Adrenal gland (tissue), 12 donors: ENCODE results near the gene NT5C3A. TPM values are rescaled to one million over a fixed set of nuclear protein-coding genes. Genes with fewer than 3 reads are reported as not detected.

Experiments
- DNase-seq, 7 donors: peaks; one replicate each; pipeline ENCODE4 v3.0.0-alpha.2; 2019 to 2020
- H3K27ac ChIP-seq, 5 donors: fragments of 200-600 bp; sonication (generic) in 4 of 5; 1 replicate in 3 of 5; 2 replicates in 2 of 5; pipeline versions ENCODE4 v1.5.1 to v1.8.0; 2016 to 2020; ENCODE audit warnings: mild to moderate bottlenecking in 1 of 5
- H3K27me3 ChIP-seq: fragments of 200-600 bp; 2 replicates; pipeline ENCODE4 v1.8.0; 2021
- H3K36me3 ChIP-seq, 2 donors: fragments of 200-600 bp; replicated peaks in 1 of 2; 1 replicate in 1 of 2; 2 replicates in 1 of 2; pipeline versions ENCODE4 v1.5.1 to v1.8.0; 2018 to 2022
- H3K4me1 ChIP-seq, 2 donors: fragments of 200-600 bp; replicated peaks in 1 of 2; 1 replicate in 1 of 2; 2 replicates in 1 of 2; pipeline versions ENCODE4 v1.5.1 to v1.8.0; 2018 to 2021
- H3K4me3 ChIP-seq, 4 donors: fragments of 200-600 bp; sonication (generic) in 3 of 4; one replicate each; pipeline ENCODE4 v1.5.1; 2016 to 2018
- H3K9me3 ChIP-seq, 3 donors: fragments of 200-600 bp; sonication (generic) in 1 of 3; replicated peaks in 1 of 3; 1 replicate in 2 of 3; 2 replicates in 1 of 3; pipeline versions ENCODE4 v1.5.1 to v1.8.0; 2016 to 2021
- POLR2A ChIP-seq, 2 donors: fragments of 450-650 bp; IDR thresholded peaks; one replicate each; pipeline ENCODE4 v1.6.1; 2017; ENCODE audit warnings: antibody characterized with exemption in 2 of 2, mild to moderate bottlenecking in 2 of 2, moderate library complexity in 1 of 2
- WGBS, 4 donors: extraction: QIAGEN DNeasy Blood & Tissue Kit in 2 of 4; methylation state at CpG; one replicate each; pipeline versions ENCODE4 v1.1.5 to v1.1.7; 2013 to 2017; 5-methylcytosine and 5-hydroxymethylcytosine counted together
- intact Hi-C, 2 donors: fragments of 100-400 bp; cut with DNase I; formaldehyde crosslinking; loops; one replicate each; pipeline versions ENCODE4 v1.14.1 to v1.15.0; 2022 to 2023
- polyA plus RNA-seq, 3 donors: library from polyadenylated mRNA; stranded (reverse); fragments of 200-250 nt in 2 of 3; fragments of 350-450 nt in 1 of 3; fragmentation: Illumina TruSeq in 1 of 3; extraction: RNeasy Lipid Tissue Mini Kit (QIAGEN cat#74804) in 1 of 3; gene quantifications; one replicate each; pipeline ENCODE4 v1.2.3, GENCODE V29; 2013 to 2014
- total RNA-seq, 9 donors: library from RNA; depleted of rRNA in 4 of 9; stranded (reverse); fragments of >200 nt in 4 of 9; fragments of 120-200 nt in 1 of 9; fragmentation: NEBNext Ultra II Directional in 1 of 9; extraction: Animal tissue kit (Norgen Biotek cat#: 25700) in 1 of 9; gene quantifications; one replicate each; pipeline versions ENCODE4 v1.1.0 to v1.2.4, GENCODE V29; 2013 to 2023
- TF ChIP-seq, protein P1 (sequence below), 6 experiments: fragments of 450-650 bp in 4 of 6; fragments of 200-600 bp in 2 of 6; sonication (generic) in 1 of 6; IDR thresholded peaks; 1 replicate in 5 of 6; 2 replicates in 1 of 6; pipeline versions ENCODE4 v1.5.1 to v1.8.0; 2016 to 2021; ENCODE audit warnings: antibody characterized with exemption in 6 of 6, mild to moderate bottlenecking in 2 of 6, moderate library complexity in 1 of 6
- donor health status: healthy with polysubstance abuse.
- donor health status: Bipolar disorder and iron deficiency.
- donor health status: DM: yes; HTN: yes; CAD: no.
- donor health status: DM: no; HTN: no; CAD: no.
- donor health status: DM: no; HTN: no; CAD: no.
- donor health status: DM: yes; HTN: yes; CAD: no.

The NT5C3A gene
- total and polyA plus RNA-seq, 12 donors, result 10.0 to 65.5 (median 22.6) TPM

DNA sequence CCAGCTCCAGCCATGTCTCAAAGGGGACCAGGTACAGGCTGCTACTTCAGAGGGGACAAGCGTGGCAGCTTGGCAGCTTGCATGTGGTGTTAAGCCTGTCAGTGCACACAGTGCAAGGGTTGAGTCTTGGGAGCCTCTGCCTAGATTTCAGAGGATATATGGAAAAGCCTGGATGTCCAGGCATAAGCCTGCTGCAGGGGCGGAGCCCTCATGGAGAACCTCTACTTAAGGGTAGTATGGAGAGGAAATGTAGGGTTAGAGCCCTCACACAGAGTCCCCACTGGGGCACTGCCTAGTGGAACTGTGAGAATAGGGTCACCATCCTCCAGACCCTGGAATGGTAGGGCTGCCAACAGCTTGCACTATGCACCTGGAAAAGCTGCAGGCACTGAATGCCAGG, 7.7 kb upstream of the NT5C3A start:
- Histone ChIP-seq H3K9me3 (peaks cover 0 to 14% (median 0%) of the 10 kb centered on the region in 3 donors), H3K27me3 (no peaks in the 10 kb centered on the region), H3K4me1 (peaks cover 0 to 4% of the 10 kb centered on the region in 2 donors), H3K4me3 (no peak overlapping the region), H3K36me3 (no peaks in the 10 kb centered on the region), H3K27ac (no peak overlapping the region)
- WGBS, 4 donors, result 98 to 100% (median 99%) methylated on average over 1 to 2 of the region's 2 CpGs
- TF ChIP-seq, protein P1, sequence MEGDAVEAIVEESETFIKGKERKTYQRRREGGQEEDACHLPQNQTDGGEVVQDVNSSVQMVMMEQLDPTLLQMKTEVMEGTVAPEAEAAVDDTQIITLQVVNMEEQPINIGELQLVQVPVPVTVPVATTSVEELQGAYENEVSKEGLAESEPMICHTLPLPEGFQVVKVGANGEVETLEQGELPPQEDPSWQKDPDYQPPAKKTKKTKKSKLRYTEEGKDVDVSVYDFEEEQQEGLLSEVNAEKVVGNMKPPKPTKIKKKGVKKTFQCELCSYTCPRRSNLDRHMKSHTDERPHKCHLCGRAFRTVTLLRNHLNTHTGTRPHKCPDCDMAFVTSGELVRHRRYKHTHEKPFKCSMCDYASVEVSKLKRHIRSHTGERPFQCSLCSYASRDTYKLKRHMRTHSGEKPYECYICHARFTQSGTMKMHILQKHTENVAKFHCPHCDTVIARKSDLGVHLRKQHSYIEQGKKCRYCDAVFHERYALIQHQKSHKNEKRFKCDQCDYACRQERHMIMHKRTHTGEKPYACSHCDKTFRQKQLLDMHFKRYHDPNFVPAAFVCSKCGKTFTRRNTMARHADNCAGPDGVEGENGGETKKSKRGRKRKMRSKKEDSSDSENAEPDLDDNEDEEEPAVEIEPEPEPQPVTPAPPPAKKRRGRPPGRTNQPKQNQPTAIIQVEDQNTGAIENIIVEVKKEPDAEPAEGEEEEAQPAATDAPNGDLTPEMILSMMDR (IDR thresholded peaks at IDR 0.05), result no peak
- no peak for TF ChIP-seq POLR2A (IDR thresholded peaks at IDR 0.05)
- DNase-seq, result no peak
- intact Hi-C loops, result no loop called here

DNA sequence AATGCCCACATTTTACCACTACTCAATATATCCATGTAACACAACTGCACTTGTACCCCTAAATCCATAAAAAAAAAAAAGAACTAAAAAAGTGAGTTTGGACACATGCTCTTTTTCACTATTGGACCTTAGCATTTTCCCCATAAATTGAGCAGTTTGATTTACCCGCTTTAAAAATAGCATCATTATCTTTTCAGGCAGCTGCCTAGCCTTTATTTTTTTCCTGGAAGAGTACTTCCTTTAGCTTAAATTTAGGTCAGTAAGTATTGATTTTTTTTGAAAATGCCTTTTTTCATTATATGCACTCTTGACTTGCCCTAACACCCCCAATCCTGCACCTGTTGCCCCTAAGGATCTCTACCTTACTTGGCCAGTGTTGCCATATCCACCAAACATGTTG, 5.3 kb upstream of the NT5C3A start:
- no peak for DNase-seq
- Histone ChIP-seq H3K4me3 (no peak overlapping the region), H3K27me3 (no peaks in the 10 kb centered on the region), H3K9me3 (peaks cover 0 to 14% (median 0%) of the 10 kb centered on the region in 3 donors), H3K4me1 (peaks cover 8 to 13% of the 10 kb centered on the region in 2 donors), H3K27ac (no peak overlapping the region), H3K36me3 (no peaks in the 10 kb centered on the region)
- intact Hi-C loops, result no loop called here
- TF ChIP-seq POLR2A (IDR thresholded peaks at IDR 0.05), result no peak
- TF ChIP-seq, protein P1 (IDR thresholded peaks at IDR 0.05), result no peak
- 41 to 53% (median 50%) methylated on average over 1 of the region's 1 CpG for WGBS, 4 donors

DNA sequence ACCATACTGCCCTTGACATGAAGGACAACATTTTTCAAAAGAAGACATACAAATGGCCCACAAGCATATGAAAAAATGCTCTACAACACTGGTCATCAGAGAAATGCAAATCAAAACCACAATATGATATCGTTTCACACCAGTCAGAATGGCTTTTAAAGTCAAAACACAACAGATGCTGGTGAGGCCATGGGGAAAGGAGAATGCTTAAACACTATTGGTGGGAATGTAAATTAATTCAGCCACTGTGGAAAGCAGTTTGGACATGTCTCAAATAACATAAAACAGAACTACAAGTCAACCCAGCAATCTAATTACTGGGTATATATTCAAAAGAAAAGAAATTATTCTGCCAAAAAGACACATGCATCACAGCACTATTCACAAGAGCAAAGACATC, 4.2 kb upstream of the NT5C3A start:
- WGBS, 4 donors, result 90 to 100% (median 95%) methylated on average over 1 of the region's 1 CpG
- no peaks in the 10 kb centered on the region for H3K36me3 ChIP-seq
- no peak overlapping the region for H3K4me3 ChIP-seq
- H3K27me3 ChIP-seq, result no peaks in the 10 kb centered on the region
- H3K4me1 ChIP-seq, result peaks cover 8 to 9% of the 10 kb centered on the region in 2 donors
- intact Hi-C loops, result no loop called here
- no peak for DNase-seq
- H3K27ac ChIP-seq, result no peak overlapping the region
- H3K9me3 ChIP-seq, result peaks cover 0 to 14% (median 0%) of the 10 kb centered on the region in 3 donors
- TF ChIP-seq POLR2A (IDR thresholded peaks at IDR 0.05), result no peak
- TF ChIP-seq, protein P1 (IDR thresholded peaks at IDR 0.05), result no peak

DNA sequence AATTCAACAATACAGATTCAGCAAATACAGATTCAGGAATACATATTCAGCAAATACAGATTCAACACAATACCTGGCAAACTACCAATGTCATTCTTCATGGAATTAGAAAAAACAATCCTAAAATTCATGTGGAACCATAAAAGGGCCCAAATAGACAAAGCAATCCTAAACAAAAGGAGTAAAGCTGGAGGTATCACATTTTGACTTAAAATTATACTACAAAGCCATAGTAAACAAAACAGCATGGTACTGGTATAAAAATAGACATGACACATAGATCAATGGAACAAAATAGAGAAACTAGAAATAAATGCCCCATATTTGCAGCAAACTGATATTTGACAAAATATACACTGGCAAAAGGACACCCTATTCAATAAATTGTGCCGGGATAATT, 3.4 kb upstream of the NT5C3A start:
- no peak overlapping the region for H3K4me3 ChIP-seq
- H3K27me3 ChIP-seq, result no peaks in the 10 kb centered on the region
- no peak overlapping the region for H3K27ac ChIP-seq
- H3K4me1 ChIP-seq, result peaks cover 15 to 17% of the 10 kb centered on the region in 2 donors
- TF ChIP-seq POLR2A (IDR thresholded peaks at IDR 0.05), result no peak
- TF ChIP-seq, protein P1 (IDR thresholded peaks at IDR 0.05), result no peak
- 93 to 100% (median 95%) methylated on average over 1 of the region's 1 CpG for WGBS, 4 donors
- intact Hi-C loops, result no loop called here
- no peaks in the 10 kb centered on the region for H3K36me3 ChIP-seq
- H3K9me3 ChIP-seq, result peaks cover 0 to 14% (median 0%) of the 10 kb centered on the region in 3 donors
- DNase-seq, result no peak
